H9 (cell line): ENCODE results near the gene SPATA1. TPM values are rescaled to one million over a fixed set of nuclear protein-coding genes. Genes with fewer than 3 reads are reported as not detected.

Experiments
- DNase-seq: peaks from one replicate; pipeline ENCODE4 v3.0.0-alpha.2; 2017
- H2AFZ ChIP-seq: one replicate; pipeline ENCODE4 v1.6.1; 2013; ENCODE audit warnings: mild to moderate bottlenecking, low read length, control low read depth, moderate library complexity
- H2AK5ac ChIP-seq: 2 replicates; pipeline ENCODE4 v1.6.1; 2013; ENCODE audit warnings: low read length, control low read depth, mixed read lengths; ENCODE audit not compliant: insufficient read length
- H2BK120ac ChIP-seq: one replicate; pipeline ENCODE4 v1.6.1; 2013; ENCODE audit warnings: low read depth, mild to moderate bottlenecking, low read length, control low read depth, inconsistent platforms; ENCODE audit not compliant: poor library complexity, severe bottlenecking
- H2BK12ac ChIP-seq: 2 replicates; pipeline ENCODE4 v1.6.1; 2013; ENCODE audit warnings: low read length, control low read depth, mixed read lengths, low read depth; ENCODE audit not compliant: insufficient read length
- H2BK15ac ChIP-seq: 2 replicates; pipeline ENCODE4 v1.6.1; 2013; ENCODE audit warnings: low read depth, low read length, control low read depth
- H2BK20ac ChIP-seq: one replicate; pipeline ENCODE4 v1.6.1; 2013; ENCODE audit warnings: low read depth, mild to moderate bottlenecking, low read length, control low read depth, inconsistent platforms; ENCODE audit not compliant: poor library complexity, severe bottlenecking
- H2BK5ac ChIP-seq: 2 replicates; pipeline ENCODE4 v1.6.1; 2013; ENCODE audit warnings: low read length, control low read depth, mixed read lengths; ENCODE audit not compliant: insufficient read length
- H3K14ac ChIP-seq: 2 replicates; pipeline ENCODE4 v1.6.1; 2013; ENCODE audit warnings: low read length, control low read depth; ENCODE audit not compliant: insufficient read depth
- H3K18ac ChIP-seq: 2 replicates; pipeline ENCODE4 v1.6.1; 2013; ENCODE audit warnings: low read depth, mild to moderate bottlenecking, mixed read lengths, low read length, control low read depth; ENCODE audit not compliant: insufficient read length
- H3K23ac ChIP-seq: 2 replicates; pipeline ENCODE4 v1.6.1; 2013; ENCODE audit warnings: low read length, control low read depth, mixed read lengths, low read depth; ENCODE audit not compliant: insufficient read length
- H3K23me2 ChIP-seq: 2 replicates; pipeline ENCODE4 v1.6.1; 2013; ENCODE audit warnings: low read depth, mild to moderate bottlenecking, mixed read lengths, low read length, control low read depth; ENCODE audit not compliant: insufficient read length, poor library complexity, severe bottlenecking
- H3K27ac ChIP-seq: 2 replicates; pipeline ENCODE4 v1.5.1; 2013; ENCODE audit warnings: low read length, control low read depth, mixed read lengths, low read depth; ENCODE audit not compliant: insufficient read length
- H3K27me3 ChIP-seq: 2 replicates; pipeline ENCODE4 v1.6.1; 2013; ENCODE audit warnings: low read length, control low read depth, inconsistent platforms; ENCODE audit not compliant: insufficient read depth
- H3K4ac ChIP-seq: 2 replicates; pipeline ENCODE4 v1.6.1; 2013; ENCODE audit warnings: low read depth, mild to moderate bottlenecking, control low read depth, inconsistent platforms, low read length, moderate library complexity
- H3K4me1 ChIP-seq: 2 replicates; pipeline ENCODE4 v1.6.1; 2013; ENCODE audit warnings: low read length, control low read depth, inconsistent platforms; ENCODE audit not compliant: insufficient read depth
- H3K4me2 ChIP-seq: 2 replicates; pipeline ENCODE4 v1.6.1; 2013; ENCODE audit warnings: low read length, control low read depth, mixed read lengths; ENCODE audit not compliant: insufficient read length, insufficient read depth
- H3K56ac ChIP-seq: 2 replicates; pipeline ENCODE4 v1.6.1; 2013; ENCODE audit warnings: low read depth, mild to moderate bottlenecking, mixed read lengths, low read length, control low read depth; ENCODE audit not compliant: insufficient read length
- H3K79me1 ChIP-seq: 2 replicates; pipeline ENCODE4 v1.6.1; 2013; ENCODE audit warnings: low read depth, mild to moderate bottlenecking, moderate library complexity, low read length, control low read depth, inconsistent platforms; ENCODE audit not compliant: insufficient read depth, poor library complexity, severe bottlenecking
- H3K79me2 ChIP-seq: 2 replicates; pipeline ENCODE4 v1.6.1; 2013; ENCODE audit warnings: low read length, control low read depth, inconsistent platforms; ENCODE audit not compliant: insufficient read depth
- H3K9ac ChIP-seq: 2 replicates; pipeline ENCODE4 v1.6.1; 2013; ENCODE audit warnings: low read length, control low read depth, mixed read lengths; ENCODE audit not compliant: insufficient read length; ENCODE audit errors: extremely low read depth
- H3K9me3 ChIP-seq: one replicate; pipeline ENCODE4 v1.6.1; 2013; ENCODE audit warnings: low read depth, low read length, inconsistent platforms; ENCODE audit not compliant: control insufficient read depth
- H3T11ph ChIP-seq: one replicate; pipeline ENCODE4 v1.6.1; 2013; ENCODE audit warnings: mild to moderate bottlenecking, low read length, control low read depth, inconsistent platforms
- H4K20me1 ChIP-seq: one replicate; pipeline ENCODE4 v1.6.1; 2013; ENCODE audit not compliant: control insufficient read depth, insufficient read length, insufficient read depth
- H4K5ac ChIP-seq: 2 replicates; pipeline ENCODE4 v1.6.1; 2013; ENCODE audit warnings: low read depth, mild to moderate bottlenecking, mixed read lengths, low read length, control low read depth; ENCODE audit not compliant: insufficient read length
- H4K8ac ChIP-seq: replicated peaks from 2 replicates; pipeline ENCODE4 v1.6.1; 2013; ENCODE audit warnings: low read length, control low read depth, mixed read lengths, low read depth; ENCODE audit not compliant: insufficient read length
- H4K91ac ChIP-seq: 2 replicates; pipeline ENCODE4 v1.6.1; 2013; ENCODE audit warnings: low read depth, mild to moderate bottlenecking, moderate library complexity, mixed read lengths, low read length, control low read depth; ENCODE audit not compliant: insufficient read length
- H3K27ac Mint-ChIP-seq, 3 experiments: 2 replicates in 2 of 3; 3 replicates in 1 of 3; pipeline ENCODE4 v1.8.0; 2020 to 2021; ENCODE audit warnings: mixed read lengths in 3 of 3, mild to moderate bottlenecking in 1 of 3, moderate library complexity in 1 of 3
- H3K27me3 Mint-ChIP-seq: 2 replicates; pipeline ENCODE4 v1.8.0; 2021; ENCODE audit warnings: low read depth, mild to moderate bottlenecking, moderate library complexity, mixed read lengths
- H3K36me3 Mint-ChIP-seq, 3 experiments: 2 replicates in 2 of 3; 3 replicates in 1 of 3; pipeline ENCODE4 v1.8.0; 2020 to 2021; ENCODE audit warnings: low read depth in 3 of 3, mixed read lengths in 3 of 3; ENCODE audit not compliant: insufficient read depth in 1 of 3
- H3K4me1 Mint-ChIP-seq, 2 experiments: 2 replicates each; pipeline ENCODE4 v1.8.0; 2020; ENCODE audit warnings: mixed read lengths in 2 of 2
- H3K4me3 Mint-ChIP-seq, 2 experiments: 2 replicates in 1 of 2; 3 replicates in 1 of 2; pipeline ENCODE4 v1.8.0; 2020 to 2021; ENCODE audit warnings: mild to moderate bottlenecking in 2 of 2, mixed read lengths in 2 of 2, moderate library complexity in 1 of 2
- H3K9me3 Mint-ChIP-seq, 2 experiments: 2 replicates in 1 of 2; 3 replicates in 1 of 2; pipeline ENCODE4 v1.8.0; 2020; ENCODE audit warnings: mild to moderate bottlenecking in 2 of 2, mixed read lengths in 2 of 2, moderate library complexity in 1 of 2
- CTCF ChIP-seq: fragments of 200-600 bp; sonication (generic); conservative IDR thresholded peaks from 3 replicates; pipeline ENCODE4 v1.8.0; 2021; ENCODE audit warnings: antibody characterized with exemption, mild to moderate bottlenecking
- WGBS: extraction: QIAGEN DNeasy Blood & Tissue Kit; methylation state at CpG from one replicate; pipeline ENCODE4 v1.1.7; 2013; ENCODE audit warnings: missing lambda C conversion rate, low lambda C conversion rate, mixed read lengths; ENCODE audit not compliant: insufficient read length; ENCODE audit errors: extremely low coverage; 5-methylcytosine and 5-hydroxymethylcytosine counted together
- total RNA-seq: library from RNA; stranded (reverse); gene quantifications from 2 replicates; pipeline ENCODE4 v1.2.1, GENCODE V29; 2021

Gene SPATA1
- total RNA-seq, 1 experiment from 2014 or later = not detected

GRCh38 chr1:84606977-84607376, 100.8 kb downstream of the SPATA1 start:
- H3K9me3 Mint-ChIP-seq = peaks cover 35 to 48% of the 10 kb centered on the region in 2 experiments
- Histone ChIP-seq H2BK20ac (no peak overlapping the region), H3K4me1 (no peaks in the 10 kb centered on the region), H3K4ac (no peak overlapping the region), H3K9ac (no peak overlapping the region), H2BK15ac (no peak overlapping the region), H3K27me3 (no peaks in the 10 kb centered on the region; the same call in 1 of the 2 replicates), H2BK12ac (no peak overlapping the region), H3K27ac (no peak overlapping the region), H3K18ac (no peak overlapping the region), H4K8ac (no peak overlapping the region), H4K91ac (no peak overlapping the region), H3K79me2 (no peaks in the 10 kb centered on the region), H2BK5ac (no peak overlapping the region), H4K20me1 (no peaks in the 10 kb centered on the region), H2BK120ac (no peak overlapping the region), H3K23ac (no peak overlapping the region), H3K14ac (no peak overlapping the region), H2AFZ (no peak overlapping the region), H3T11ph (no peak overlapping the region), H3K4me2 (no peak overlapping the region), H3K79me1 (no peaks in the 10 kb centered on the region), H4K5ac (no peak overlapping the region), H3K9me3 (peaks cover 15% of the 10 kb centered on the region), H3K56ac (no peak overlapping the region), H2AK5ac (no peak overlapping the region), H3K23me2 (no peaks in the 10 kb centered on the region)
- peaks cover 20 to 34% (median 22%) of the 10 kb centered on the region in 3 experiments for H3K36me3 Mint-ChIP-seq
- no peak for DNase-seq
- TF ChIP-seq CTCF = no peak
- no peak overlapping the region for H3K4me3 Mint-ChIP-seq
- H3K27ac Mint-ChIP-seq = peak overlapping the region in 1 of 3 experiments; percentile 4; a peak in 1 of 7 replicates
- peaks cover 6% of the 10 kb centered on the region; the same call in 1 of the 2 replicates for H3K27me3 Mint-ChIP-seq
- no CpG with 5 or more reads among the region's 5 CpGs for WGBS
- H3K4me1 Mint-ChIP-seq = peaks cover 16 to 19% of the 10 kb centered on the region in 2 experiments
